ENCODE results near the gene JAKMIP1. TPM values are rescaled to one million over a fixed set of nuclear protein-coding genes. Genes with fewer than 3 reads are reported as not detected.

The JAKMIP1 gene
- total RNA-seq, 4 donors from 2014 or later: 1.2 to 6.6 TPM; not detected in 2

- Histone ChIP-seq H3K27me3 (no peaks in the 10 kb centered on the region), H3K9me3 (no peaks in the 10 kb centered on the region), H3K4me1 (no peaks in the 10 kb centered on the region), H3K36me3 (no peaks in the 10 kb centered on the region), H3K27ac (no peak overlapping the region), H3K4me3 (no peak overlapping the region)
- TF ChIP-seq CTCF (IDR thresholded peaks at IDR 0.05) (no peak), POLR2A (IDR thresholded peaks at IDR 0.05) (no peak)
- DNase-seq: no peak
Observed at GRCh38 chr4:6107886-6108285, 92.5 kb downstream of the JAKMIP1 start.

GRCh38 chr4:6107114-6107791 lies 93.1 kb downstream of the JAKMIP1 start:
- no peak for DNase-seq
- Histone ChIP-seq H3K9me3 (no peaks in the 10 kb centered on the region), H3K27ac (no peak overlapping the region), H3K4me3 (no peak overlapping the region), H3K4me1 (no peaks in the 10 kb centered on the region), H3K27me3 (no peaks in the 10 kb centered on the region), H3K36me3 (no peaks in the 10 kb centered on the region)
- TF ChIP-seq CTCF (IDR thresholded peaks at IDR 0.05): no peak
- TF ChIP-seq POLR2A (IDR thresholded peaks at IDR 0.05): no peak

- no peak overlapping the region for H3K27ac ChIP-seq
- TF ChIP-seq POLR2A (IDR thresholded peaks at IDR 0.05) (no peak), CTCF (IDR thresholded peaks at IDR 0.05) (no peak)
- no peaks in the 10 kb centered on the region for H3K9me3 ChIP-seq
- no peak for DNase-seq
- no peaks in the 10 kb centered on the region for H3K4me1 ChIP-seq
- no peaks in the 10 kb centered on the region for H3K27me3 ChIP-seq
- H3K4me3 ChIP-seq: no peak overlapping the region
- no peaks in the 10 kb centered on the region for H3K36me3 ChIP-seq
Observed at GRCh38 chr4:6106156-6106555, 94.2 kb downstream of the JAKMIP1 start.

GRCh38 chr4:6105311-6105911 lies 94.9 kb downstream of the JAKMIP1 start:
- TF ChIP-seq CTCF (IDR thresholded peaks at IDR 0.05) (no peak), POLR2A (IDR thresholded peaks at IDR 0.05) (no peak)
- Histone ChIP-seq H3K36me3 (no peaks in the 10 kb centered on the region), H3K4me3 (no peak overlapping the region), H3K9me3 (no peaks in the 10 kb centered on the region), H3K27ac (no peak overlapping the region), H3K4me1 (no peaks in the 10 kb centered on the region), H3K27me3 (no peaks in the 10 kb centered on the region)
- DNase-seq: no peak

- TF ChIP-seq POLR2A (IDR thresholded peaks at IDR 0.05) (no peak), CTCF (IDR thresholded peaks at IDR 0.05) (no peak)
- Histone ChIP-seq H3K4me1 (no peaks in the 10 kb centered on the region), H3K27me3 (no peaks in the 10 kb centered on the region), H3K9me3 (no peaks in the 10 kb centered on the region), H3K36me3 (no peaks in the 10 kb centered on the region), H3K4me3 (no peak overlapping the region), H3K27ac (no peak overlapping the region)
- no peak for DNase-seq
Observed at GRCh38 chr4:6104541-6105130, 95.7 kb downstream of the JAKMIP1 start.
